Endothelial cell of hepatic sinusoid (primary cell): Measurements from ENCODE around the gene UXT.
"Not testable (repeated sequence)": the region's sequence is repeated elsewhere in the genome, so short reads cannot be mapped to it uniquely, and the experiment has no call there.

Experiments
- in situ Hi-C: cut with HindIII; loops from 2 replicates; pipeline ENCODE4 v1.10.0; 2017; ENCODE audit warnings: low sequenced_read_pairs

Gene UXT

GRCh38 chrX:47658684-47659420 lies at the start of gene UXT:
Gene UXT (minus strand): TSS chrX:47659180. CDS start chrX:47658927, 253 bp downstream.
- in situ Hi-C loops = no loop called here

- in situ Hi-C loops = no loop called here
Measured at GRCh38 chrX:47707031-47707780, 48.2 kb upstream of the UXT start.

GRCh38 chrX:47706575-47706974 lies 47.6 kb upstream of the UXT start:
- in situ Hi-C loops = no loop called here

GRCh38 chrX:47704736-47705135 lies 45.8 kb upstream of the UXT start:
- in situ Hi-C loops = no loop called here

GRCh38 chrX:47697181-47697580 lies 38.2 kb upstream of the UXT start:
- in situ Hi-C loops = no loop called here

GRCh38 chrX:47690175-47690574 lies 31.2 kb upstream of the UXT start:
- in situ Hi-C loops = no loop called here

- in situ Hi-C loops = no loop called here
Measured at GRCh38 chrX:47687263-47687662, 28.3 kb upstream of the UXT start.

GRCh38 chrX:47683829-47684205 lies 24.8 kb upstream of the UXT start:
- in situ Hi-C loops = no loop called here

GRCh38 chrX:47683184-47683828 lies 24.3 kb upstream of the UXT start:
- in situ Hi-C loops = no loop called here

- in situ Hi-C loops = not testable (repeated sequence)
Measured at GRCh38 chrX:47675959-47676859, 17.2 kb upstream of the UXT start.

GRCh38 chrX:47674776-47675175 lies 15.8 kb upstream of the UXT start:
- in situ Hi-C loops = no loop called here

GRCh38 chrX:47665797-47666196 lies 6.8 kb upstream of the UXT start:
- in situ Hi-C loops = not testable (repeated sequence)

- in situ Hi-C loops = no loop called here
Measured at GRCh38 chrX:47664737-47665136, 5.8 kb upstream of the UXT start.

GRCh38 chrX:47662144-47662657 lies 3.2 kb upstream of the UXT start:
- in situ Hi-C loops = no loop called here

- in situ Hi-C loops = no loop called here
Measured at GRCh38 chrX:47661539-47661938, 2.6 kb upstream of the UXT start.

- in situ Hi-C loops = no loop called here
Measured at GRCh38 chrX:47659421-47659726, 394 bp upstream of the UXT start.

GRCh38 chrX:47658301-47658683 lies 688 bp downstream of the UXT start:
- in situ Hi-C loops = no loop called here

- in situ Hi-C loops = no loop called here
Measured at GRCh38 chrX:47651043-47651905, 7.7 kb downstream of the UXT start.

GRCh38 chrX:47650164-47651042 lies 8.6 kb downstream of the UXT start, which contains the start of gene ELK1:
Gene ELK1 (minus strand): TSS chrX:47650563. CDS start chrX:47641441, 9,122 bp downstream.
- in situ Hi-C loops = no loop called here
